GM12864 (cell line): ENCODE measurements around the gene GSTA4.
A peak's percentile ranks its signal among the peaks of the same experiment; 100 is the strongest.

Experiments
- DNase-seq: peaks from one replicate; pipeline ENCODE4 v3.0.0-alpha.2; 2011; ENCODE audit warnings: low read depth
- H3K4me3 ChIP-seq: 2 replicates; pipeline ENCODE4 v1.5.1; 2011; ENCODE audit warnings: mild to moderate bottlenecking, low read depth, low read length, control low read depth
- TF ChIP-seq, protein P1 (sequence below): IDR thresholded peaks from 2 replicates; pipeline ENCODE4 v1.5.1; 2011; ENCODE audit warnings: low read depth, mild to moderate bottlenecking, moderate library complexity, low read length, control low read depth, inconsistent platforms; ENCODE audit errors: missing control alignments

The GSTA4 gene

GRCh38 chr6:52999456-52999855 is 4.4 kb upstream of the GSTA4 start:
- TF ChIP-seq, protein P1, sequence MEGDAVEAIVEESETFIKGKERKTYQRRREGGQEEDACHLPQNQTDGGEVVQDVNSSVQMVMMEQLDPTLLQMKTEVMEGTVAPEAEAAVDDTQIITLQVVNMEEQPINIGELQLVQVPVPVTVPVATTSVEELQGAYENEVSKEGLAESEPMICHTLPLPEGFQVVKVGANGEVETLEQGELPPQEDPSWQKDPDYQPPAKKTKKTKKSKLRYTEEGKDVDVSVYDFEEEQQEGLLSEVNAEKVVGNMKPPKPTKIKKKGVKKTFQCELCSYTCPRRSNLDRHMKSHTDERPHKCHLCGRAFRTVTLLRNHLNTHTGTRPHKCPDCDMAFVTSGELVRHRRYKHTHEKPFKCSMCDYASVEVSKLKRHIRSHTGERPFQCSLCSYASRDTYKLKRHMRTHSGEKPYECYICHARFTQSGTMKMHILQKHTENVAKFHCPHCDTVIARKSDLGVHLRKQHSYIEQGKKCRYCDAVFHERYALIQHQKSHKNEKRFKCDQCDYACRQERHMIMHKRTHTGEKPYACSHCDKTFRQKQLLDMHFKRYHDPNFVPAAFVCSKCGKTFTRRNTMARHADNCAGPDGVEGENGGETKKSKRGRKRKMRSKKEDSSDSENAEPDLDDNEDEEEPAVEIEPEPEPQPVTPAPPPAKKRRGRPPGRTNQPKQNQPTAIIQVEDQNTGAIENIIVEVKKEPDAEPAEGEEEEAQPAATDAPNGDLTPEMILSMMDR, result no peak
- no peak overlapping the region for H3K4me3 ChIP-seq
- DNase-seq, result no peak

GRCh38 chr6:52998603-52999002 is 3.5 kb upstream of the GSTA4 start:
- H3K4me3 ChIP-seq, result no peak overlapping the region

DNA sequence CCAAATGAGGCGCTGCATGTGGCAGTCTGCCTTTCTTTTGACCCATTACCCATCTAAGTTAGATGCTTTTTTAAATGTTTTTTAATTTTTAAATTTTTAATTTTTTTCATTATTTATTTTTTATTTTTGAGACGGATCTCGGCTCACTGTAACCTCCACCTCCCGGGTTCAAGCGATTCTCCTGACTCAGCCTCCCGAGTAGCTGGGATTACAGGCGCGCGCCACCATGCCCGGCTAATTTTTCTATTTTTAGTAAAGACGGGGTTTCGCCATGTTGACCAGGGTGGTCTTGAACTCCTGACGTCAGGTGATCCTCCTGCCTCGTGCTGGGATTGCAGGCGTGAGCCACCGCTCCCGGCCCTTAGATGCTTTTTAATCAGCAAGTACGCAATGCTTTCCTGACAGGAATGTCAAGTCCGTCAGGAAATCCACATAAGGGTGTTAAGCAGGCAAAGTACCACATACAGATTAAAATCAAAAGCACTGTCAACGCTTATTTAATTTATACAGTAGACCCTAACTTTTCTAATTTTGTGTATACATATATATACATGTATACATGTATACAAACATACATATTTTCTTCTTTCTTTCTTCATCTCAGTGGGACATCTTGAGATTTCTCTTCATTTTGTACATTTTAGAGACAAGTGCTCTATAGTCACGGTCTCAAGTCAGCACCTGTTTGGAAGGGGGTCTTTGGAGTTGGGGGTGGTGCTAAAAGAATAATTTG is 995 bp upstream of the GSTA4 start:
- TF ChIP-seq, protein P1, result no peak
- peak; percentile 49 for DNase-seq
- peak overlapping the region; percentile 47 for H3K4me3 ChIP-seq

More at GRCh38 chr6:52998603-52999002, 3.5 kb upstream of the GSTA4 start:
- TF ChIP-seq, protein P1, result no peak
- no peak for DNase-seq

GRCh38 chr6:52994839-52995088 is 320 bp downstream of the GSTA4 start:
- DNase-seq, result no peak
- TF ChIP-seq, protein P1, result no peak
- H3K4me3 ChIP-seq, result peak overlapping the region; percentile 79

GRCh38 chr6:52994031-52994838 is 849 bp downstream of the GSTA4 start:
- peak overlapping the region; percentile 79 for H3K4me3 ChIP-seq
- no peak for DNase-seq
- TF ChIP-seq, protein P1, result no peak

- no peak for DNase-seq
- H3K4me3 ChIP-seq, result no peak overlapping the region
- TF ChIP-seq, protein P1, result no peak
Observed at GRCh38 chr6:52992980-52993920, 1.8 kb downstream of the GSTA4 start.
